ENCODE measurements around the gene DYNC1I1. TPM values are rescaled to one million over a fixed set of nuclear protein-coding genes. Genes with fewer than 3 reads are reported as not detected.

Gene DYNC1I1
- total RNA-seq, 1 donor from 2014 or later: 38.8 TPM

GRCh38 chr7:96021568-96021967 is 249.2 kb downstream of the DYNC1I1 start:
- Histone ChIP-seq H3K4me1 (no peaks in the 10 kb centered on the region), H3K4me3 (no peak overlapping the region), H3K27ac (replicated peaks) (no peak overlapping the region), H3K9me3 (replicated peaks) (no peaks in the 10 kb centered on the region), H3K27me3 (ENCODE audit: low read depth) (no peaks in the 10 kb centered on the region), H3K36me3 (no peaks in the 10 kb centered on the region)
- no peak for DNase-seq
- TF ChIP-seq CTCF (IDR thresholded peaks at IDR 0.05; ENCODE audit: borderline replicate concordance): no peak
- intact Hi-C loops (cut with micrococcal nuclease): no loop called here

GRCh38 chr7:96023387-96023786 is 251.0 kb downstream of the DYNC1I1 start:
- Histone ChIP-seq H3K9me3 (replicated peaks) (no peaks in the 10 kb centered on the region), H3K4me3 (no peak overlapping the region), H3K4me1 (no peaks in the 10 kb centered on the region), H3K27ac (replicated peaks) (no peak overlapping the region), H3K36me3 (peaks cover 4% of the 10 kb centered on the region), H3K27me3 (ENCODE audit: low read depth) (no peaks in the 10 kb centered on the region)
- TF ChIP-seq CTCF (IDR thresholded peaks at IDR 0.05; ENCODE audit: borderline replicate concordance): no peak
- intact Hi-C loops (cut with micrococcal nuclease): no loop called here
- DNase-seq: no peak

GRCh38 chr7:96026010-96026409 is 253.7 kb downstream of the DYNC1I1 start:
- peaks cover 5% of the 10 kb centered on the region for H3K36me3 ChIP-seq
- no peak overlapping the region for H3K27ac ChIP-seq (replicated peaks)
- no peak for DNase-seq
- intact Hi-C loops (cut with micrococcal nuclease): no loop called here
- TF ChIP-seq CTCF (IDR thresholded peaks at IDR 0.05; ENCODE audit: borderline replicate concordance): no peak
- H3K9me3 ChIP-seq (replicated peaks): no peaks in the 10 kb centered on the region
- H3K4me3 ChIP-seq: no peak overlapping the region
- no peaks in the 10 kb centered on the region for H3K4me1 ChIP-seq
- no peaks in the 10 kb centered on the region for H3K27me3 ChIP-seq (ENCODE audit: low read depth)

- Histone ChIP-seq H3K9me3 (replicated peaks) (no peaks in the 10 kb centered on the region), H3K27me3 (ENCODE audit: low read depth) (no peaks in the 10 kb centered on the region), H3K36me3 (peaks cover 5% of the 10 kb centered on the region), H3K4me1 (no peaks in the 10 kb centered on the region), H3K27ac (replicated peaks) (no peak overlapping the region), H3K4me3 (no peak overlapping the region)
- no peak for DNase-seq
- intact Hi-C loops (cut with micrococcal nuclease): no loop called here
- TF ChIP-seq CTCF (IDR thresholded peaks at IDR 0.05; ENCODE audit: borderline replicate concordance): no peak
Observed at GRCh38 chr7:96026611-96027010, 254.3 kb downstream of the DYNC1I1 start.

GRCh38 chr7:96028729-96029128 is 256.4 kb downstream of the DYNC1I1 start:
- H3K36me3 ChIP-seq: peaks cover 16% of the 10 kb centered on the region
- no peak overlapping the region for H3K4me3 ChIP-seq
- H3K4me1 ChIP-seq: no peaks in the 10 kb centered on the region
- H3K9me3 ChIP-seq (replicated peaks): no peaks in the 10 kb centered on the region
- no peak for DNase-seq
- TF ChIP-seq CTCF (IDR thresholded peaks at IDR 0.05; ENCODE audit: borderline replicate concordance): no peak
- no peak overlapping the region for H3K27ac ChIP-seq (replicated peaks)
- intact Hi-C loops (cut with micrococcal nuclease): no loop called here
- no peaks in the 10 kb centered on the region for H3K27me3 ChIP-seq (ENCODE audit: low read depth)

All from left ventricle myocardium inferior (tissue), 1 donor.